ENCODE measurements around the gene DMAC2.
A peak's percentile ranks its signal among the peaks of the same experiment; 100 is the strongest.
"Not testable (repeated sequence)": the region's sequence is repeated elsewhere in the genome, so short reads cannot be mapped to it uniquely, and the experiment has no call there.

DMAC2 gene

DNA sequence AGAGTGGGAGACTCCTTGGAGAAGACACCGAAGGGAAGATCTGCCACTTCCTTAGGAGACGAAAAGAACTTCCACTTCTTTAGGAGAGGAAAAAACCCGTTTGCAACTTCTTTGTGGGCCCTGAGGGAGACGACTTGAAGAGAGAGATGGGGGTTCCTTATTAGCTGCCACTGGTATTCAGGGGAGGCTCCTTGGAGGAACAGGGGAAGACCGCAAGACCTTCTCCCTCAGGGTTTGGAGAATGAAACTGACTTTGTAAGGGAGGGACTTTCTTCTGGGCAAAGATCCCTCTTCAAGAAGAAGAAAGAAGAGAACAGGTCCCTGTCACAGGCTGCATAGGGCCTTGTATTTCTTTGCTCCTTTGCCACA, 41.7 kb downstream of the DMAC2 start:
- no peak for DNase-seq

DNA sequence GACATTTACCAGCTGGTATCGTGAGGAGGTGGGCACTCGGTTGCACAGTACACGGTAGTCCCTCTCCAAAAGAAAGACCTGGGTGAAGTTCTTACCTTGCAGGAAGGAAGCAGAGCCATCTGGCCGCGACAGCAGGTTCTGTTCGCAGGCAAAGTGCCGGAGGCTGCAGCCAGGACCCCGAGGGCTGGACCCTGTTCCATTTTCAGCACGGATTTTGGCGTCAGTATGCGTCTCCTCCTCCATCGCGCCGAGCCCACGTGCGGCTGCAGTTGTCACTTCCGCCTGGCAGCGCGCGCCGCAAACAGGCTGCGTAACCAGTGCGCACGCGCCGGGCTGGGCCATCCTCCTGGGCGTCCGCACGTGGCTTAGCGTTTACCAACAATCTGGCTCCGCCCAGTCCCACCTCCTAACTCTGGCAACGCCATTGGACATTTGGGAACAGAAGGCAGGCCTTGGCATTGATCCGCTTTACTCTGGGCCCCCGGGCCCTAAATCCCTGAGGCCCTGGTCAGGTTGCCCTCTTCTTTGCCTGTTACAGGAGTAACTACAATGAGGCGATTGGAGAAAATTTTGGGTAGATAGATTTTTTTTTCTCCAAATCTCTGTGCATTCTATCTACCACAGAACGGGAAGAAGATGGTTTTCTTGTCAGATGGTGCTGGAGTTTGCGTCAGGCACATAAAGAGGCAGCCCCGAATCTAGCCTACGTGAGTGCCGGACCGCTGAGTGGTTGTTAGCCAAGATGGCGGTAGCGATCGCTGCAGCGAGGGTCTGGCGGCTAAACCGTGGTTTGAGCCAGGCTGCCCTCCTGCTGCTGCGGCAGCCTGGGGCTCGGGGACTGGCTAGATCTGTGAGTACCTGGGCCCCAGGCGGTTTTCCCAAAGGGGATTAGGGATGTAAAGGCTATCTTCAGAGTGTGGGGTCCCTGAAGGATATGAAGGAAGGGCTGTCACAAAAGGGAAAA, 42.3 kb downstream of the DMAC2 start, which contains the start of the genes BCKDHA and EXOSC5:
Gene BCKDHA (plus strand): TSS at position 733 of the 964 bp plus-strand sequence. CDS start 10 bp downstream, at position 743.
Gene EXOSC5 (minus strand): TSS at position 274 of the 964 bp plus-strand sequence. CDS start 31 bp downstream, at position 243.
- peak; percentile 98 for DNase-seq

DNA sequence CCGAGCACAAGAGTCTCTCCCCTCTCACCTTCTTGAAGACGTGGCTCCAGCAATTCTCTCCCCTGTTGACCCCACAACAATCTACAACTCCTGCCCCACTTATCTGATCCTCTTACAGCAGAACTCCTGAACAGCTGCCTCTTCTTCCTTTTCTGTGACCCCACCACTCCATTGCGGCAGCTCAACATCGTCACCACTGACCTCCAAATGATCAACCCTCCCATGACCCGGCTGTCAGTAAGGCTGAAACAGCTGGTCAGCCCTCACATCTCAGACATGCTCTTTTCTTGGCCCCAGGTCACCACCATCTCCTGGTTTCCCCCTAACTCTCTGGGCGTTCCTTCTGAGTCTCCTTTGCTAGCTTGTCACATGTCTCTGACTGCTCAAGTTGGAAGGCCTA, 44.4 kb downstream of the DMAC2 start:
- DNase-seq, result no peak

DNA sequence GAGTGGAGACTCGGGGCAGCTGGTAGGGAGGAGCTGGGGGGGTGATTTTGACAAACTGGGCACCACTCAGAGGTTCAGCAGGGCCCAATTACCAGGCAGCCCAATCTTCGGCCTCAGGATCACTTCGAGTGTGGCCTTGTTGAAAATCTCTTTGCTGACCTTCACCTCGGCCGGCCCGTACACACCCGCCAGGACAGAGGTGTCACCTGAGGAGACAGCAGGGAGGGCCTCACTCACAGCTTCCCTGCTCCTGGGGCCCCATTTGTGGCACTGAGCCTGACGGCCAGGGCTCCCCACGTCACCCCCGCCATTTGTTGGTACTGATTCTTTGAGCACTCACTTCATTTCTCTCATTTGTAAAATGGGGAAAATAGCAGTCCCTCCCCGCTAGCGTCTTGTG, 46.9 kb downstream of the DMAC2 start:
- DNase-seq, result no peak

DNA sequence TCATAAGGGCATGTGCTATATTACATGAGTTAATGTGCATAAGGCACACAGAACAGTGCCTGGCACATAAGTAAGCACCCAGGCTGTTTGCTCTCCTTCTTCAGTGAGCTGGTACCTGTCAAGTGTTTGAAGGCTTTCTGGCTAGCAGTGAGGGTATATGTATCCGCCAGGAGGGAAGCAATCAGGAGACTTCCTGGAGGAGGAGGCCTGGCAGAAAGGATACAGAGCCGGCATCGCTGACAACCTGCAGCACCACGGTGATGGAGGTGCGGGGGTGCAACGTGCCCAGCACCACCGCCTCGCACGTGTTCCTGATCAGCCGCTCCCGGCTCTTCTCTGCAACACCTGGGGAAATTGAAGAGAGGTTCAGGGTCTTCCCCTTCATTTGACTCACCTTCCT, 48.1 kb downstream of the DMAC2 start:
- no peak for DNase-seq

DNA sequence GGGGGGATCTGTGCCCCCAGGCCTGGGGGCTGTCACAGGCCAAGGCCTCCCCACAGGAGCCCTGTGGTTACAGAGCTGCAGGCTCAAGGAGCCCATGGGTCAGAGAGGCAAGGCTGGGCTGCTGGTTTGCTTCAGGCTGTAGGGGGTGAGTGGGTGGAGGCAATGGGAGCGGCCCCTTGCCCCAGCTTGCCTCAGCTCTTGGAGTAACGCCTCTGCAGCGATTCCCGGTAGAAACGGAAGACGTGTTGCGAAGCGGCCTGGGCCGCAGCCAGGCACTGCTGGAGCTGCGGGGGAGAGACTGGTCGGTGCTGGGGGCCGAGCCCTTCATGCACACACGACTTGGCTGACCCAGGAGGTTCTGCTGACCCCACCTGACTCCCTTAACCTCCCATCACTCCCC, 53.3 kb downstream of the DMAC2 start:
- DNase-seq, result no peak

DNA sequence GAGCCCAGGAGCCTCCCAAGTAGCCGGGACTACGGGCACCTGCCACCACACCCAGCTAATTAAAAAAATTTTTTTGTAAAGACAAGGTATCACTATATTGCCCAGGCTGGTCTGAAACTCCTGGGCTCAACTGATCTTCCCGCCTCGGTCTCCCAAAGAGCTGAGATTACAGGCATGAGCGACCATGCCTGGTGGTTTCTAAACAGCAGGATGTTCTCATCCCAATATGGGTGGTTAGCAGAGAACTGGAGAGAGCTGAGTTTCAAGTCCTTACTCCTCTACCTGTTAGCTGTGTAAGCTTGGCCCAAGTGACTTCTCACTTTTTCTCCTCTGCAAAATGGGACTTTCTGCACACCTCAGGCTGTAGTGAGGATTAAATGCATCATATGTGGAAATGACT, 55.4 kb downstream of the DMAC2 start:
- DNase-seq, result no peak

DNA sequence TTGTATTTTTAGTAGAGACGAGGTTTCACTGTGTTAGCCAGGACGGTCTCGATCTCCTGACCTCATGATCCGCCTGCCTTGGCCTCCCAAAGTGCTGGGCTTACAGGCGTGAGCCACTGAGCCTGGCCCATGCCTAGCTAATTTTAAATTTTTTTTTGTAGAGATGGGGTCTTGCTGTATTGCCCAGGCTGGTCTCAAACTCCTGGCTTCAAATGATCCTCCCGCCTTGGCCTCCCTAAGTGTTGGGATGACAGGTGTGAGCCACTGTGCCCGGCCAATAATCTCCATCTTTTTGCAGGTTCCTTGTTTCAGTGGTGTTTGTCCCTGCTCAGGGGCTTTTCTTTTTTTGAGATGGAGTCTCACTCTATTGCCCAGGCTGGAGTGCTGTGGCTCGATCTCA, 58.2 kb downstream of the DMAC2 start:
- not testable (repeated sequence) for DNase-seq

Data from right forelimb (tissue), 1 donor.